Measurements from ENCODE around the gene GLRX3. TPM values are rescaled to one million over a fixed set of nuclear protein-coding genes. Genes with fewer than 3 reads are reported as not detected.

Gene GLRX3
- total and polyA plus RNA-seq, 2 of the 13 experiments (the other 11 are each of a cell fraction or from before 2014, with no cell fraction given): 91.4 to 135 TPM

DNA sequence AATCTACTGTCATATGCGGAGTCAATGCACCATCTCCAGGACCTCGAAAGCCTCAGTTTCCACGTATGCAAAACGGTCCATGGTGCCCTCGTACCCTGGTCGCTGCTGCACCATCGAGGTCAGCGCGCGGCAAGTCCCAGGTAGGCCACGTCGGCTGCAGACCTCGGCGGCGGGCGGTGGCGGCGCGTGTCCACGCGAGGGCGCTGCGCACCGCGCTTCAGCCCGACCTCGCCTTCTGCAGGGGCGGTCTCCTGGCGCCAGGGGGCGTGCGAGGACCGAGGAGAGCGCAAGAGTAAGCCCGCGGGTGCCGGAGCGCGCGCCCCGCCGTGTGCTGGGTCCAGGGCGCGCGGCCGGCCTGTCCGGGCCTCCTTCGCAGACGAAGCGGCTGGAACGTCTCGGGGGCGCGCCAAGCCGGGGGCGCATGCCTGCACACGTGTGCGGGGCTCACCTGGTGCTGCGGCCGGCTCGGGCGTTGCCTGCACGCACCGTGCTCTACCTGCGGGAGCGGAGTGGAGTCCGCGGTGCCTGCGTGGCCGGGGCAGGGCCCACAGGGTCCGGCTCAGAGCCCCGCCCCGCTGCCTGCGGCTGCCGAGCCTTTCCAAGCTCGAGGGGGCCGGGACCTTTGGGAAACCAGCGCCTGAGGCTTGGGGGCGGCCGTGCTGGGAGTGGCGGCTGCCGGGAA, 54.0 kb downstream of the GLRX3 start (continued):
- no peak for TF ChIP-seq ETV5 (CRISPR knock-in tag; IDR thresholded peaks at IDR 0.05; ENCODE audit: borderline replicate concordance)
- TF ChIP-seq ZNF777 (CRISPR knock-in tag; IDR thresholded peaks at IDR 0.05): peak; percentile 72; the same call in 1 of the 2 replicates
- no peak for TF ChIP-seq FOXK1 (CRISPR knock-in tag; IDR thresholded peaks at IDR 0.05; ENCODE audit: borderline replicate concordance, low read depth)
- no peak for TF ChIP-seq TRIM24 (CRISPR knock-in tag; IDR thresholded peaks at IDR 0.05)
- peak; percentile 36; the same call in 1 of the 2 replicates for TF ChIP-seq SMC3 (IDR thresholded peaks at IDR 0.05; ENCODE audit: low read length)
- TF ChIP-seq FOXK2 (IDR thresholded peaks at IDR 0.05): no peak
- TF ChIP-seq ATAD3A (CRISPR knock-in tag; IDR thresholded peaks at IDR 0.05): no peak
- TF ChIP-seq ZNF569 (CRISPR knock-in tag; IDR thresholded peaks at IDR 0.05; ENCODE audit: borderline replicate concordance): no peak
- no peak for TF ChIP-seq REXO4 (CRISPR knock-in tag; IDR thresholded peaks at IDR 0.05; ENCODE audit: borderline replicate concordance)
- peak; percentile 70 for TF ChIP-seq ARNTL (CRISPR knock-in tag; IDR thresholded peaks at IDR 0.05)
- TF ChIP-seq, protein P1, sequence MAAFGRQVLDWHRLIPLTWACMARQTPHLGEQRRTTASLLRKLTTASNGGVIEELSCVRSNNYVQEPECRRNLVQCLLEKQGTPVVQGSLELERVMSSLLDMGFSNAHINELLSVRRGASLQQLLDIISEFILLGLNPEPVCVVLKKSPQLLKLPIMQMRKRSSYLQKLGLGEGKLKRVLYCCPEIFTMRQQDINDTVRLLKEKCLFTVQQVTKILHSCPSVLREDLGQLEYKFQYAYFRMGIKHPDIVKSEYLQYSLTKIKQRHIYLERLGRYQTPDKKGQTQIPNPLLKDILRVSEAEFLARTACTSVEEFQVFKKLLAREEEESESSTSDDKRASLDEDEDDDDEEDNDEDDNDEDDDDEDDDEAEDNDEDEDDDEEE (CRISPR knock-in tag; IDR thresholded peaks at IDR 0.05): no peak
- TF ChIP-seq BORCS8-MEF2B (CRISPR knock-in tag; IDR thresholded peaks at IDR 0.05): peak; percentile 56
- no peak for TF ChIP-seq MEF2D (CRISPR knock-in tag; IDR thresholded peaks at IDR 0.05)
- TF ChIP-seq DNMT1 (CRISPR knock-in tag; IDR thresholded peaks at IDR 0.05): peak; percentile 85
- no peak for TF ChIP-seq NFYC (CRISPR knock-in tag; IDR thresholded peaks at IDR 0.05)
- no peak for TF ChIP-seq ISX (CRISPR knock-in tag; conservative IDR thresholded peaks at IDR 0.05)
- peak; percentile 85; the same call in 1 of the 2 replicates for TF ChIP-seq SALL2 (CRISPR knock-in tag; IDR thresholded peaks at IDR 0.05)
- peak; percentile 98 for TF ChIP-seq RAD21 (CRISPR knock-in tag; IDR thresholded peaks at IDR 0.05)
- TF ChIP-seq, protein P2, sequence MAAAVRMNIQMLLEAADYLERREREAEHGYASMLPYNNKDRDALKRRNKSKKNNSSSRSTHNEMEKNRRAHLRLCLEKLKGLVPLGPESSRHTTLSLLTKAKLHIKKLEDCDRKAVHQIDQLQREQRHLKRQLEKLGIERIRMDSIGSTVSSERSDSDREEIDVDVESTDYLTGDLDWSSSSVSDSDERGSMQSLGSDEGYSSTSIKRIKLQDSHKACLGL (CRISPR knock-in tag; IDR thresholded peaks at IDR 0.05): peak; percentile 24; the same call in 1 of the 2 replicates
- no peak for TF ChIP-seq POGZ (CRISPR knock-in tag; IDR thresholded peaks at IDR 0.05)
- TF ChIP-seq ZNF510 (CRISPR knock-in tag; IDR thresholded peaks at IDR 0.05; ENCODE audit: low read depth): no peak
- no peak for TF ChIP-seq ONECUT2 (CRISPR knock-in tag; IDR thresholded peaks at IDR 0.05)
- TF ChIP-seq, protein P3, sequence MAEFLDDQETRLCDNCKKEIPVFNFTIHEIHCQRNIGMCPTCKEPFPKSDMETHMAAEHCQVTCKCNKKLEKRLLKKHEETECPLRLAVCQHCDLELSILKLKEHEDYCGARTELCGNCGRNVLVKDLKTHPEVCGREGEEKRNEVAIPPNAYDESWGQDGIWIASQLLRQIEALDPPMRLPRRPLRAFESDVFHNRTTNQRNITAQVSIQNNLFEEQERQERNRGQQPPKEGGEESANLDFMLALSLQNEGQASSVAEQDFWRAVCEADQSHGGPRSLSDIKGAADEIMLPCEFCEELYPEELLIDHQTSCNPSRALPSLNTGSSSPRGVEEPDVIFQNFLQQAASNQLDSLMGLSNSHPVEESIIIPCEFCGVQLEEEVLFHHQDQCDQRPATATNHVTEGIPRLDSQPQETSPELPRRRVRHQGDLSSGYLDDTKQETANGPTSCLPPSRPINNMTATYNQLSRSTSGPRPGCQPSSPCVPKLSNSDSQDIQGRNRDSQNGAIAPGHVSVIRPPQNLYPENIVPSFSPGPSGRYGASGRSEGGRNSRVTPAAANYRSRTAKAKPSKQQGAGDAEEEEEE (CRISPR knock-in tag; IDR thresholded peaks at IDR 0.05; ENCODE audit: borderline replicate concordance): no peak
- TF ChIP-seq, protein P4, sequence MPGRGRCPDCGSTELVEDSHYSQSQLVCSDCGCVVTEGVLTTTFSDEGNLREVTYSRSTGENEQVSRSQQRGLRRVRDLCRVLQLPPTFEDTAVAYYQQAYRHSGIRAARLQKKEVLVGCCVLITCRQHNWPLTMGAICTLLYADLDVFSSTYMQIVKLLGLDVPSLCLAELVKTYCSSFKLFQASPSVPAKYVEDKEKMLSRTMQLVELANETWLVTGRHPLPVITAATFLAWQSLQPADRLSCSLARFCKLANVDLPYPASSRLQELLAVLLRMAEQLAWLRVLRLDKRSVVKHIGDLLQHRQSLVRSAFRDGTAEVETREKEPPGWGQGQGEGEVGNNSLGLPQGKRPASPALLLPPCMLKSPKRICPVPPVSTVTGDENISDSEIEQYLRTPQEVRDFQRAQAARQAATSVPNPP (CRISPR knock-in tag; IDR thresholded peaks at IDR 0.05): 0 out of 2 replicates have a peak, but pooled peaks have one; percentile 72
- TF ChIP-seq, protein P5, sequence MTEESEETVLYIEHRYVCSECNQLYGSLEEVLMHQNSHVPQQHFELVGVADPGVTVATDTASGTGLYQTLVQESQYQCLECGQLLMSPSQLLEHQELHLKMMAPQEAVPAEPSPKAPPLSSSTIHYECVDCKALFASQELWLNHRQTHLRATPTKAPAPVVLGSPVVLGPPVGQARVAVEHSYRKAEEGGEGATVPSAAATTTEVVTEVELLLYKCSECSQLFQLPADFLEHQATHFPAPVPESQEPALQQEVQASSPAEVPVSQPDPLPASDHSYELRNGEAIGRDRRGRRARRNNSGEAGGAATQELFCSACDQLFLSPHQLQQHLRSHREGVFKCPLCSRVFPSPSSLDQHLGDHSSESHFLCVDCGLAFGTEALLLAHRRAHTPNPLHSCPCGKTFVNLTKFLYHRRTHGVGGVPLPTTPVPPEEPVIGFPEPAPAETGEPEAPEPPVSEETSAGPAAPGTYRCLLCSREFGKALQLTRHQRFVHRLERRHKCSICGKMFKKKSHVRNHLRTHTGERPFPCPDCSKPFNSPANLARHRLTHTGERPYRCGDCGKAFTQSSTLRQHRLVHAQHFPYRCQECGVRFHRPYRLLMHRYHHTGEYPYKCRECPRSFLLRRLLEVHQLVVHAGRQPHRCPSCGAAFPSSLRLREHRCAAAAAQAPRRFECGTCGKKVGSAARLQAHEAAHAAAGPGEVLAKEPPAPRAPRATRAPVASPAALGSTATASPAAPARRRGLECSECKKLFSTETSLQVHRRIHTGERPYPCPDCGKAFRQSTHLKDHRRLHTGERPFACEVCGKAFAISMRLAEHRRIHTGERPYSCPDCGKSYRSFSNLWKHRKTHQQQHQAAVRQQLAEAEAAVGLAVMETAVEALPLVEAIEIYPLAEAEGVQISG (CRISPR knock-in tag; IDR thresholded peaks at IDR 0.05): peak; percentile 78

Data from HepG2 (cell line).